HG03520 (cell line): Measurements from ENCODE around the gene UNKL.

Experiments
- ATAC-seq: cut with Tn5 transposase; IDR thresholded peaks from one replicate; pipeline ENCODE4 v1.9.1; 2021; ENCODE audit warnings: mild to moderate bottlenecking, moderate library complexity; ENCODE audit not compliant: unreplicated experiment

The UNKL gene

DNA sequence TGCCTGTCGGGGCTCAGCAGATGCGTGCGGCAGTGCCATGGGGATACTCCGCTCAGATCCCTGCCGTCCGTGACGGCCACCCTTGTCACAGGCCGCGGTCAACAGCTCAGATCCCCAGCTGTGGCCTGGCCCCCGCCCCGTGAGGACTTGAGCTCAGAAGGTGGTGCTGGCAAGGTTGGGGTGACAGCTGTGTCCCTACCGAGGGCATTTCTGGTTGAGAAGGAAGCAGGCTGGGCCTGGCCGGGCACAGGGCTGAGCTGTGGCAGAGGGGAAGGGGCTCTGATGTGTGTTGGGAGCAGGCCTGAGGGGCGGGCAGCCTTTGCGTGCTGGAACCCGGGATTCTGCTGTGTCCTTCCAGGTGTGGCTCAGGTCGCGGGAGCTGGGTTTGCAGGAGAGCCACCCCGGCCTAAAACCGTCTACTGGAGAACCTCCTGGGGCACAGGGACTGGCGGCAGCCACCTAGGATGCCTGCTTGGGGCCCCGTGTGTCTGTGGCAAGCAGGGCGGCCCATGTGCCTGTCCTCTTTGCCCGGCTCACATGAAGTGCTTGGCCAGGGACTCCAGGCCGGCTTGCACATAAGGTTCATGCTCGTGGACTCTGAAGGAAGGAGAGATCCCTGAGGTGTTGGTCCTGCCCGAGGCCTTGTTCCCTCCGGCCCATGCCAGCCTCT, 100.0 kb downstream of the UNKL start:
- no peak for ATAC-seq

DNA sequence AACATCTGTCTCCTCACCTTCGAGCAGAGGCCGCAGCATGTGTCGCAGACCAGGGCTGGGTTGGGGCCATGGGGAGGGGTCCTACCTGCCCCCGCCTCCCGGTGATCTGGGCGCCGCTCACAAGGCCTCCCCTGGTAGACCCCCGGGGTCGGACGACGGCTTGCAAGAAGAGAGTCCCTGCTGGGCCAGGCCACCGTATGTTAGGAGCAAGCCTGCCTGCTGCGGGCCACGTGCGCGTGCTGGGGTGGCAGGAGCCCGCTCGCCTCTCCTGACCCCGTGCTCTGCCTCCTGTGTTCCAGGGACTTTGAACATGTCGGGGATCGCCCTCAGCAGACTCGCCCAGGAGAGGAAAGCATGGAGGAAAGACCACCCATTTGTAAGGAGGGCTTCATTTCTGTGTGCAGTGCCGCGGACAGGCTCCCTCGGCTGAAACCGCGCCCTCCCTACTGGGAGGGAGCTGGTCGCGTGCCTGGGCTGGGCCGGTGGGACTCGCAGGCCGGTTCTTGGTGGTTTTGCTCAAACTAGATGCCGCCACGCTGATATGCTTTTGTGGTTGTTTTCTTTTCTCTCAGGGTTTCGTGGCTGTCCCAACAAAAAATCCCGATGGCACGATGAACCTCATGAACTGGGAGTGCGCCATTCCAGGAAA, 100.7 kb downstream of the UNKL start:
- ATAC-seq, result no peak
